Fibroblast of gingiva (primary cell): ENCODE data around the gene MISFA.
A peak's percentile ranks its signal among the peaks of the same experiment; 100 is the strongest.
"Not testable (repeated sequence)": the region's sequence is repeated elsewhere in the genome, so short reads cannot be mapped to it uniquely, and the experiment has no call there.

ENCODE experiments used
- DNase-seq: peaks from one replicate; pipeline ENCODE4 v3.0.0-alpha.2; 2011; ENCODE audit warnings: low read depth

The MISFA gene

GRCh38 chr11:18599739-18600230 lies at the start of gene MISFA:
Gene MISFA, plus strand, starts transcription at chr11:18599789. Its CDS starts 140 bp downstream, at chr11:18599929.
- DNase-seq: no peak

GRCh38 chr11:18563090-18563730 lies 36.4 kb upstream of the MISFA start:
- DNase-seq: peak; percentile 22

- DNase-seq: no peak
Observed at GRCh38 chr11:18564149-18564548, 35.4 kb upstream of the MISFA start.

GRCh38 chr11:18566406-18566805 lies 33.2 kb upstream of the MISFA start:
- DNase-seq: peak; percentile 19

GRCh38 chr11:18567081-18567480 lies 32.5 kb upstream of the MISFA start:
- DNase-seq: peak; percentile 33

GRCh38 chr11:18575361-18575760 lies 24.2 kb upstream of the MISFA start:
- DNase-seq: no peak

- DNase-seq: no peak
Observed at GRCh38 chr11:18578975-18579598, 20.5 kb upstream of the MISFA start.

- DNase-seq: no peak
Observed at GRCh38 chr11:18580113-18580766, 19.3 kb upstream of the MISFA start.

GRCh38 chr11:18581825-18582224 lies 17.8 kb upstream of the MISFA start:
- no peak for DNase-seq

GRCh38 chr11:18588297-18589252 lies 11.0 kb upstream of the MISFA start, which contains the start of gene UEVLD:
Gene UEVLD, minus strand, starts transcription at chr11:18588734. Its CDS starts 80 bp downstream, at chr11:18588654.
- DNase-seq: peak; percentile 91

- DNase-seq: no peak
Observed at GRCh38 chr11:18590571-18590970, 9.0 kb upstream of the MISFA start.

- not testable (repeated sequence) for DNase-seq
Observed at GRCh38 chr11:18594088-18594487, 5.5 kb upstream of the MISFA start.

GRCh38 chr11:18594999-18595749 lies 4.4 kb upstream of the MISFA start:
- DNase-seq: no peak

GRCh38 chr11:18600915-18601569 lies 1.5 kb downstream of the MISFA start:
- DNase-seq: no peak

- no peak for DNase-seq
Observed at GRCh38 chr11:18608376-18608775, 8.8 kb downstream of the MISFA start.

- peak; percentile 15 for DNase-seq
Observed at GRCh38 chr11:18611196-18611595, 11.6 kb downstream of the MISFA start.

GRCh38 chr11:18612394-18612793 lies 12.8 kb downstream of the MISFA start:
- no peak for DNase-seq

GRCh38 chr11:18614667-18615066 lies 15.1 kb downstream of the MISFA start:
- no peak for DNase-seq

- no peak for DNase-seq
Observed at GRCh38 chr11:18615628-18616392, 16.2 kb downstream of the MISFA start.
